ENCODE data around the gene CBFA2T2.
"Not testable (repeated sequence)": the region's sequence is repeated elsewhere in the genome, so short reads cannot be mapped to it uniquely, and the experiment has no call there.

CBFA2T2 gene

GRCh38 chr20:33566781-33567603, 77.1 kb downstream of the CBFA2T2 start:
- Histone ChIP-seq H3K27ac (peak overlapping the region in 1 of 21 experiments; percentile 18), H3K4me3 (no peak overlapping the region)

DNA sequence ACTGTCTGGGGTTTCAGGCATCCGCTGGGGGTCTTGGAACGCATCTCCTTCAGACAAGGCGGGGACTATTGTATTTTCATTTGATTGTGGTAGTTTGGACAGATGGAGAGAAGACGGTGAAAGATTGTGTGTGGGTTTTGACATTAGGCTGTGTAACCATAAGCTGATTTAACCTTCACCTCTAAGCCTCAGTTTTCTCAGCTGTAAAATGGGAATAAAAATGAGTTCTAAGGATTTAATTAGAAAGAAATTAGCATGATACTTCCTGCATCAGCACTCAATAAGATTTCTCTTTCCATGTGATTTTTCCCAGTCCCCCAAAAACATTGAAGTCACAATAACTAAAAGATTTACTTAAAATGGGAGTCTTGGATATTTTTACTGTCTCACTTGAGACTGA, 78.1 kb downstream of the CBFA2T2 start:
- H3K27ac ChIP-seq: peak overlapping the region in 10 of 21 experiments; percentile 18 to 78 (median 56)

DNA sequence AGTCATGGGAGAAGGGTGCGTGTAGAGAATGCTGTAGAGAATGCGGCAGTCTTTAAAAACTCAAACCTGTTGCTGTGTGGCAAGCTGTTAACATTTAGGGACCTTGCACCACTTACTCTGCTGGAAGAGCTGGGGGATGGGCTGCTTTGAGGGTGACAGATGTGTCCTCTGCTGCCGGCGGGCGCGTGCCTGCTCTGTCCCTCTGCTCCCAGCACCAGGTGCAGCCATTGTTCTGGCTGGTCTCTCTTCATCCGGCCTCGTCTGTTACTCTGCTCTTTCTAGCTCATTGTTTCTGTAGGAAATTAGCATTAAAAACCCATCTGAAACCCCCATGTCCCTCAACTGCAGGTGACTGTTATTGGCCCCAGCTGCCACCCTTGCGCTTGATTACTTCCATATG, 78.5 kb downstream of the CBFA2T2 start:
- H3K4me3 ChIP-seq: no peak overlapping the region
- H3K27ac ChIP-seq: peak overlapping the region in 12 of 21 experiments; percentile 2 to 78 (median 54)

More for the DNA sequence above, 78.1 kb downstream of the CBFA2T2 start:
- H3K4me3 ChIP-seq: no peak overlapping the region

GRCh38 chr20:33568868-33569801, 79.2 kb downstream of the CBFA2T2 start:
- no peak overlapping the region for H3K4me3 ChIP-seq
- peak overlapping the region in 15 of 21 experiments; percentile 9 to 78 (median 55) for H3K27ac ChIP-seq

GRCh38 chr20:33569802-33570391, 80.0 kb downstream of the CBFA2T2 start:
- Histone ChIP-seq H3K4me3 (no peak overlapping the region), H3K27ac (peak overlapping the region in 16 of 21 experiments; percentile 2 to 78 (median 58))

DNA sequence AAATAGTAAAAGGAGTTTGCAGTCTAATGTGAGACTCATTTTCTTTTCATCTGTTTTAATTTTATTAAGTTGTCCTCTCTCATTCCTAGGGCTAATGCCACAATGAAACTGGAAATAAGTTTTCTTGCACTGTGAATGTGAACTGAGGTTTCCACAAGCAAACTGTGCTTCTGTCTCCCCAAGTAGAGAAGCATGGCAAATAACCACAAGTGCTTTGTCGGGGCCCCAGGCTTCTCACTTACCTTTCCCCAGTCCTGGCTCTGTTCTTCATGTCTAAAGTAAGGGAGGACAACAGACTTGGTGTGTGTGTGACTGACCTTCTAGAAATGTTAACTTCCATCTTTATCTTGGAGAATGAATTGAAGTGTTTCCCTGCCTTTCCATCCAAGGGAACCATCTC, 80.8 kb downstream of the CBFA2T2 start:
- peak overlapping the region in 11 of 21 experiments; percentile 4 to 78 (median 60) for H3K27ac ChIP-seq
- no peak overlapping the region for H3K4me3 ChIP-seq

- not testable (repeated sequence) for H3K27ac ChIP-seq
Observed at GRCh38 chr20:33573268-33573667, 83.4 kb downstream of the CBFA2T2 start.

GRCh38 chr20:33575282-33575681, 85.4 kb downstream of the CBFA2T2 start:
- Histone ChIP-seq H3K27ac (no peak overlapping the region), H3K4me3 (no peak overlapping the region)

More at GRCh38 chr20:33573268-33573667, 83.4 kb downstream of the CBFA2T2 start:
- H3K4me3 ChIP-seq: not testable (repeated sequence)

DNA sequence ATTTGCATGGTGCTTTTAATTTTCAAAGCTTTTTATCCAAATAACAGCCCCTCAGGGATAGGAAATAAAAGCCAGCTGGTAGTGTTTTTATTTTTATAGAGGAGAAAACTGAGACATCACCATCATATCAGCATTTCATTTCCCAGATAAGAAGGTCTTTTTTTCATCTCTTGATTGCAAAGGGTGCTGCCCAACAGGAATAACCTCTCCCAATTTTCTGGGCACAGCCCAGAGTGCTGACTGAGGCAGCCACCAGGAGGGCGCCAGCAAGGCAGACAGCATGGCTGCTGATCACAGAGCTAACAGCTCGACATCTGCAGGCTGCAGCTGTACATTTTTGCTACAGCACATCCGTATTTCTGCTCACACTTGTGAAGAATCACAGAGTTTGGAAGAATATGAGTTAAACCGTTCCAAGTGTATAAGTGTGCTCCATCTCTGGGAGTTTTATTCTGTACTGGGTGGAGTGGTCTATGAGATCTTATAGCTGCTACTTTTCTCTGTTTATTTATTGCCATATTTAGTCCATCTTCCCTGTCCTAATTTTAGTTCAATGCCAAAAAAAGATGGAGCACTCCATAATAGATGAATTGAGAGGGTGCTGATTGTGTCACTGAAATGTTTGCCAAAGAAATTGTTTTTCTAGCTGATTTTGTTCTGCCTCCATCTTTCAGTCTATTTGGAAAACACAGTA, 86.7 kb downstream of the CBFA2T2 start:
- no peak overlapping the region for H3K27ac ChIP-seq
- no peak overlapping the region for H3K4me3 ChIP-seq

DNA sequence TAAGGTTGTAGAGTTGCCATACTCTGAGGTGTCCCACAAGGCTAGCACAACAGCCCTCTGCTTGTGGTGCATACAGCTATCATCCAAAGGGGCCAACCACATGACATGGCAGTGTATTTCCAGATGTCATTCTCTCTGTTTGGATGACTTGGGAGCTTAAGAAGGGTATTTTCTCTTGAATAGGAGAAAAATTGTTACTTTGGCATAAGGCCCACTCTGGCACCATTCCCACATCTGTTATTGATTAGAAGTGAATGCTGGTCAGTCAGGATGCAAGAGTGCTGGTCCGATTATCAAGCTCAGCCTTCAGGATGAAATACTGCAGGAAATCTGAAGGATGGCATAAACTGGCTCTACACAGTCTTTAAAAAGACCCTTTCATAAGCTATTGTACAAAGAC, 88.6 kb downstream of the CBFA2T2 start:
- Histone ChIP-seq H3K27ac (no peak overlapping the region), H3K4me3 (no peak overlapping the region)

DNA sequence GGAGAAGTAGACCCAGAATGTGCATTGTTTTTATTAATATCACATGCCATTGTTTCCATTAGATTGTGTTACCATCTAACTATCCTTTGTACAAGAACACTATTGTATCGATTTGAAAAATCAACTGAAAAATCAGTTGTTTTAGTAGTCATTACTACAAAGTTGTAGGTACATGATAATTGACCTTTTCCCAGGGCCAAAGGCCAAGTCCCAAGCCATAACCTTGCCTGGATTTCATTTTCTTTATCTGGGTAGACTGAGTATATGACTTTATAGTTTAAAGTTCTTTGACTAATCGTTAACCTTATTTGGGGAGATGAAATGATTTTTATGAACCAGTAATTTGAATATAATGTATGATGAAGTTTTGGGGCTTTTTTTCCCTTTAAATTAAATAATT, 93.2 kb downstream of the CBFA2T2 start:
- Histone ChIP-seq H3K4me3 (no peak overlapping the region), H3K27ac (no peak overlapping the region)

DNA sequence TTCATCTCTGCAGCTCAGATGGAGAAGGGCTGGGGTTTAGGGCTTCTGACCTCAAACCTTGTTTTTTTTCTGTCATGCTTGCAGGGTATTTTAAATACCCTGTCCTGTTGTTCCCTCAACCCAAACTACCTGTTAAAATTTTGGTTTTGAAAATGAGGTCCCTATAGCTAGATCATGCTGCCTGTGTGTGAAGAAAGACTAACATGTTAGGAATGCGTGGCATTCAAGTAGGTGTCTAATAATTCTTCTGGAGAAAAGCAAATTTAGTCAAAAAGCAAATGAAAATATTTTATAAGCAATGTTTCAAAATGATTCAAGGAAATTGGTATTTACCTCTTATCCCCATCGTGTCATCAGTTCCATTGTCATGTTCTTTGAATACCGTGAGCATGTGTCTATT, 95.1 kb downstream of the CBFA2T2 start:
- no peak overlapping the region for H3K27ac ChIP-seq
- no peak overlapping the region for H3K4me3 ChIP-seq

DNA sequence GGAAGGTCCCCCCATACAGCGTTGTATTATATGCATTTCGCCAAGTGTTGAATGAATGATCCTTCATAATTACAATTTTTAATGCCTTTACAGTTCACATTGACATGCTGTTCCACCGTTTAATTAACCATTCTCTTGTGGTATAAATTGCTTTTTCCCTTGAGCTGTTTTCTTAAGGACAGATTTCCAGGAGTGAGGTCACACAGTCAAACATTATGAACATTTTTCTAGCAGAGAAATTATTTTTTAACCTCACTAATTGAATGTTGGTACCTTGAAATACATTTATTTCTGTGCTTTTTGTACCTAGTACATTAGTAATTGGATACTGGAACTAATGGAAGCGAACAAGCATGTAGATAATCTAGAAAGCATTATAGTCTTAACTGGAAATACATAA, 95.5 kb downstream of the CBFA2T2 start:
- H3K27ac ChIP-seq: no peak overlapping the region
- H3K4me3 ChIP-seq: no peak overlapping the region

GRCh38 chr20:33589059-33589458, 99.2 kb downstream of the CBFA2T2 start:
- H3K4me3 ChIP-seq: no peak overlapping the region
- no peak overlapping the region for H3K27ac ChIP-seq

- H3K4me3 ChIP-seq, H3K27ac ChIP-seq: not testable (repeated sequence)
Observed at GRCh38 chr20:33591901-33592300, 102.0 kb downstream of the CBFA2T2 start.

DNA sequence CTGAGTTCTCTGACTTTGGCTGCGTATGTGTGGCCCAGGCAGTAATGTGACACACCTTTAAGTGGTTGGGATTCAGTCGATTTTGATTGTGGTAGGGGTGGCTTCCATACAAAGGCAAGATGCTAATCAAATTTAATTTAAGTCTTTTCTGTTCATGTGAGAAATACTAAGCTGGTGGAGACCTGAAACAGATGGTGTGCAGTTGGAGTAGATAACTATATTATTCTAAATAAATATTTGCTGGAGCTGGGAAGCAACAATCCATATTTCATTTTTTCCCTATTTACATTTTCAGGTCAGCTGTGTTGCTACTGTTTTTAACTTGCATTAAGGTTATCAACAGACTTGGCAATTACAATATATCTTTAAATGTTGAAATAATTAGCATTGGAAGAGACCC, 104.8 kb downstream of the CBFA2T2 start:
- Histone ChIP-seq H3K4me3 (no peak overlapping the region), H3K27ac (no peak overlapping the region)

- Histone ChIP-seq H3K27ac (no peak overlapping the region), H3K4me3 (no peak overlapping the region)
Observed at GRCh38 chr20:33600414-33600813, 110.5 kb downstream of the CBFA2T2 start.

- Histone ChIP-seq H3K27ac (no peak overlapping the region), H3K4me3 (no peak overlapping the region)
Observed at GRCh38 chr20:33600981-33601380, 111.1 kb downstream of the CBFA2T2 start.

- H3K4me3 ChIP-seq: no peak overlapping the region
- no peak overlapping the region for H3K27ac ChIP-seq
Observed at GRCh38 chr20:33601861-33602260, 112.0 kb downstream of the CBFA2T2 start.
